ENCODE measurements around the gene PLD3.

Gene PLD3

GRCh38 chr19:40320558-40320935, 27.9 kb upstream of the PLD3 start:
- TF ChIP-seq, protein P1, sequence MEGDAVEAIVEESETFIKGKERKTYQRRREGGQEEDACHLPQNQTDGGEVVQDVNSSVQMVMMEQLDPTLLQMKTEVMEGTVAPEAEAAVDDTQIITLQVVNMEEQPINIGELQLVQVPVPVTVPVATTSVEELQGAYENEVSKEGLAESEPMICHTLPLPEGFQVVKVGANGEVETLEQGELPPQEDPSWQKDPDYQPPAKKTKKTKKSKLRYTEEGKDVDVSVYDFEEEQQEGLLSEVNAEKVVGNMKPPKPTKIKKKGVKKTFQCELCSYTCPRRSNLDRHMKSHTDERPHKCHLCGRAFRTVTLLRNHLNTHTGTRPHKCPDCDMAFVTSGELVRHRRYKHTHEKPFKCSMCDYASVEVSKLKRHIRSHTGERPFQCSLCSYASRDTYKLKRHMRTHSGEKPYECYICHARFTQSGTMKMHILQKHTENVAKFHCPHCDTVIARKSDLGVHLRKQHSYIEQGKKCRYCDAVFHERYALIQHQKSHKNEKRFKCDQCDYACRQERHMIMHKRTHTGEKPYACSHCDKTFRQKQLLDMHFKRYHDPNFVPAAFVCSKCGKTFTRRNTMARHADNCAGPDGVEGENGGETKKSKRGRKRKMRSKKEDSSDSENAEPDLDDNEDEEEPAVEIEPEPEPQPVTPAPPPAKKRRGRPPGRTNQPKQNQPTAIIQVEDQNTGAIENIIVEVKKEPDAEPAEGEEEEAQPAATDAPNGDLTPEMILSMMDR (conservative IDR thresholded peaks at IDR 0.05; ENCODE audit: control insufficient read depth, insufficient read depth, low read depth, low read length), result no peak
- no peak for DNase-seq (ENCODE audit: low read depth)
- H3K4me3 ChIP-seq (ENCODE audit: control insufficient read depth, low read depth, low read length), result no peak overlapping the region

DNA sequence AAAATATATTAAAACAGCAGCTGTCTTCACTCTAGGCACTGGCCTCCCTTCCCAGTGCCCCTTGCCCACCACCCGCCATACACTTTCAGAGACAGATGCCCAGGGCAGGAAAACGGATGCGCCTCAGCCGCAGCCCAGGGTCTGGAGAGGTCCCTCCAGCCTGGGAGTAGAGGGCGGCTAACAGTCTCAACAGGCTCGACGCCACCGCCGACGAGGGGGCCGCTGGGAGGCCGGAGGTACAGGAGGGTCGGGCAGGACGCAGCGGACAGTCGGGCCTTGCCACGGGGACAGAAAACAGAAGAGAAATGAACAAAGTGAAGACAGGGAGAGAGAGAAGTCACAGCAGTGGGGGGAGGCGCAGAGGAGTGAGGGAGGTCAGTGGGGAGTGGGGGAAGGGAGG, 27.4 kb upstream of the PLD3 start:
- no peak for DNase-seq (ENCODE audit: low read depth)
- H3K4me3 ChIP-seq (ENCODE audit: control insufficient read depth, low read depth, low read length), result no peak overlapping the region
- TF ChIP-seq, protein P1 (conservative IDR thresholded peaks at IDR 0.05; ENCODE audit: control insufficient read depth, insufficient read depth, low read depth, low read length), result no peak

GRCh38 chr19:40321566-40322270, 26.8 kb upstream of the PLD3 start:
- DNase-seq (ENCODE audit: low read depth), result no peak
- TF ChIP-seq, protein P1 (conservative IDR thresholded peaks at IDR 0.05; ENCODE audit: control insufficient read depth, insufficient read depth, low read depth, low read length), result no peak
- H3K4me3 ChIP-seq (ENCODE audit: control insufficient read depth, low read depth, low read length), result no peak overlapping the region

DNA sequence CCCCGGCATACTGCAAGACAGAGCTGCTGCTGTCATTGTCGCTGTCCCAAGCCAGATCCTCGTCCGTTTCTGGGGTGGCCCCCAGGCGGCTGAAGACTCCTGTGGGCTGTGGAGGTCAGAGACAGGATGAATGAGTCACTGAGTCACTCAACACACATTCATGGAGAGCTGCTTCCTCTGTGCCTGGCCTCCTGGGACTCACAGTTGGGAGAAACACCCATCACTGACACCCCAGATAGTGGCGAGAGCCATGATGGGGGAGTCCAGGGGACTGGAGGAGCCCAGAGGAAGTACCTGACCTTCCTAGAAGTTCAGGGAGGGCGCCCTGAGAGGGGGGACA, 26.3 kb upstream of the PLD3 start:
- H3K4me3 ChIP-seq (ENCODE audit: control insufficient read depth, low read depth, low read length), result no peak overlapping the region
- peak; percentile 11 for DNase-seq (ENCODE audit: low read depth)
- TF ChIP-seq, protein P1 (conservative IDR thresholded peaks at IDR 0.05; ENCODE audit: control insufficient read depth, insufficient read depth, low read depth, low read length), result no peak

DNA sequence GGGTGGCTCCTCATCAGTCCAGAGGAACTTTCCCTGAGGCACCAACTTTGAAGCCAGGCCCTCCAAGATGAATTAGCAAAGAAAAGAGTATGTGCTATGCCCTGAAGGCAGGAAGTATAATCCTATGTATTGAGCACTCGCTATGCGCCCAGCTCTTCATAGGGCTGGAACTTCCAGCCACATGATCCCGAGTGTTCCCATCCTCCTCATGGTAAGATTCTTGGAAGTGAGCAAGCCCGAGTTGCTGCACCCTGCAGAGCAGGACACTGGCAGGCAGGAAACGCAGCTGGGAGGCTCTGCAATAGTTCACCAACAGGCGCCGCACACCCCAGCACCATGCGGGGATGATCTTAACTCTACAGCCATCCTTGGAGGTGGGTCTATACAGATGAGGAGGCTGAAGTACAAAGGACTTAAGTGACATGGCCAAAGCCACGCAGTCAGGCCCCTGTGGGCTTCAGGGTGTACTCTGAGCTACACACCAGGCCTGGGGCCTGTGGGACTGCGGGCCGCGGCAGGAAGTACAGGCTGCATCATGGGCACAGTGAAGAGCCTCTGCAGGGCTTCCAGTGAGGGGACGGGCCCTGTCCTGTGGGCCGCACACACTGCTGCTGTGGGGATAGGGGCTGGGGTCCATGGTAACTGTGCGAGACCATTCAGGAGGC, 25.4 kb upstream of the PLD3 start:
- DNase-seq (ENCODE audit: low read depth), result no peak
- no peak overlapping the region for H3K4me3 ChIP-seq (ENCODE audit: control insufficient read depth, low read depth, low read length)
- TF ChIP-seq, protein P1 (conservative IDR thresholded peaks at IDR 0.05; ENCODE audit: control insufficient read depth, insufficient read depth, low read depth, low read length), result no peak

DNA sequence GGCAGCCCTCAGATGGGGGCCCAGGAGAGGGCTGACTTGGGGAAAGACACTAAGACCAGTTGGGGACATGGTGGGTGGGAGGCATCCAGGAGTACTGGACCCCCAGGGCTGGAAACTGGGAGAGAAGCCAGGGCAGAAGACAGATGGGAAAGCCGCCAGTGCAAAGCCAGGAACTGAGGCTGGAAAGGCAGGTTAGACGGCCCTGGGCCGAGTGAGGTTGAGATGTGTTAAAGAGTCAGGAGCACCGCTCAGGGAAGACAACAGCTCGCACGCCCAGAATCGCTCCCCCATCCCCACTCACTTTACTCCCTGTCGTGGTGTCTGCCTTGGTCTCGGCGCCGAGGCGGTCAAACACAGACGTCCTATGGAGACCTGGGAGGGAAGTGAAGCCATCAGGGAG, 24.8 kb upstream of the PLD3 start:
- DNase-seq (ENCODE audit: low read depth), result no peak
- TF ChIP-seq, protein P1 (conservative IDR thresholded peaks at IDR 0.05; ENCODE audit: control insufficient read depth, insufficient read depth, low read depth, low read length), result no peak
- H3K4me3 ChIP-seq (ENCODE audit: control insufficient read depth, low read depth, low read length), result no peak overlapping the region
